Keratinocyte (primary cell): ENCODE results near the gene ACACA.

Experiments
- EZH2 ChIP-seq: IDR thresholded peaks from one replicate; pipeline ENCODE4 v1.6.1; 2012; ENCODE audit warnings: inconsistent platforms, mild to moderate bottlenecking, low read length, moderate library complexity
- TF ChIP-seq, protein P1 (sequence below), 3 experiments: IDR thresholded peaks in 1 of 3; conservative IDR thresholded peaks in 1 of 3; optimal IDR thresholded peaks in 1 of 3; 2 replicates in 2 of 3; 3 replicates in 1 of 3; pipeline versions ENCODE3 to v1.5.1; 2011; ENCODE audit warnings: low read length in 3 of 3, mild to moderate bottlenecking in 3 of 3, moderate library complexity in 2 of 3, control low read depth in 1 of 3, inconsistent platforms in 1 of 3; ENCODE audit not compliant: insufficient read depth in 2 of 3; ENCODE audit errors: extremely low read depth in 1 of 3

DNA sequence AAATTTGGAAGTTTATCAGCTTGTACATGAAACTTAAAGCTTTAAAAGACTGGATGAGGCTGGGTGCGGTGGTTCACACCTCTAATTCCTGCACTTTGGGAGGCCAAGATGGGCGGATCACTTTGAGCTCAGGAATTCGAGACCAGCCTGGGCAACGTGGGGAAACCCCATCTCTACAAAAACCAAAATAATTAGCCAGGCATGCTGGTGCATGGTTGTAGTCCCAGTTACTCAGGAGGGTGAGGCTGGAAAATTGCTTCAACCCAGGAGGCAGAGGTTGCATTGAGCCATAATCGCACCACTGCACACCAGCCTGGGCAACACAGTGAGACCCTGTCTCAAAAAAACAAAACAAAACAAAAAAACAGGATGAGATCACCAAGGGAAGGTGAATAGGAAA, 248.3 kb downstream of the ACACA start:
- TF ChIP-seq, protein P1, sequence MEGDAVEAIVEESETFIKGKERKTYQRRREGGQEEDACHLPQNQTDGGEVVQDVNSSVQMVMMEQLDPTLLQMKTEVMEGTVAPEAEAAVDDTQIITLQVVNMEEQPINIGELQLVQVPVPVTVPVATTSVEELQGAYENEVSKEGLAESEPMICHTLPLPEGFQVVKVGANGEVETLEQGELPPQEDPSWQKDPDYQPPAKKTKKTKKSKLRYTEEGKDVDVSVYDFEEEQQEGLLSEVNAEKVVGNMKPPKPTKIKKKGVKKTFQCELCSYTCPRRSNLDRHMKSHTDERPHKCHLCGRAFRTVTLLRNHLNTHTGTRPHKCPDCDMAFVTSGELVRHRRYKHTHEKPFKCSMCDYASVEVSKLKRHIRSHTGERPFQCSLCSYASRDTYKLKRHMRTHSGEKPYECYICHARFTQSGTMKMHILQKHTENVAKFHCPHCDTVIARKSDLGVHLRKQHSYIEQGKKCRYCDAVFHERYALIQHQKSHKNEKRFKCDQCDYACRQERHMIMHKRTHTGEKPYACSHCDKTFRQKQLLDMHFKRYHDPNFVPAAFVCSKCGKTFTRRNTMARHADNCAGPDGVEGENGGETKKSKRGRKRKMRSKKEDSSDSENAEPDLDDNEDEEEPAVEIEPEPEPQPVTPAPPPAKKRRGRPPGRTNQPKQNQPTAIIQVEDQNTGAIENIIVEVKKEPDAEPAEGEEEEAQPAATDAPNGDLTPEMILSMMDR (optimal IDR thresholded peaks at IDR 0.05 in 1 of 3, IDR thresholded peaks at IDR 0.05 in 1 of 3, conservative IDR thresholded peaks at IDR 0.05 in 1 of 3; ENCODE audit: extremely low read depth in 1 of 3, insufficient read depth in 2 of 3, low read length in 3 of 3), result no peak
- no peak for TF ChIP-seq EZH2
